IMR-90 (cell line): ENCODE measurements around the gene OR10AD1. TPM values are rescaled to one million over a fixed set of nuclear protein-coding genes. Genes with fewer than 3 reads are reported as not detected.

ENCODE experiments used
- ATAC-seq: fragments of 200-7000 bp; cut with Tn5 transposase; 2 replicates; pipeline ENCODE4 v1.9.1; 2020; ENCODE audit warnings: low read depth, mild to moderate bottlenecking, moderate library complexity
- BruUV-seq: library from RNA; stranded (reverse); fragments of 400-500 nt; replicated peaks from 2 replicates; lab custom pipeline; 2021; lab: Mats Ljungman, UMichigan
- CTCF ChIA-PET: fragments of 300-600 bp; formaldehyde crosslinking; extraction: SDS; loops from one replicate; lab custom pipeline; 2021; ENCODE audit warnings: antibody characterized with exemption; lab: Yijun Ruan, JAX
- POLR2A ChIA-PET: fragments of 300-600 bp; sonication (Branson Sonifier 250); formaldehyde crosslinking; loops from one replicate; lab custom pipeline; 2022; ENCODE audit warnings: antibody characterized with exemption; ENCODE audit not compliant: unreplicated experiment; lab: Charles Lee
- DNase-seq: peaks from one replicate; pipeline ENCODE4 v3.0.0; 2013
- H2AFZ ChIP-seq: replicated peaks from 2 replicates; pipeline ENCODE3; 2013; ENCODE audit warnings: low read length, mild to moderate bottlenecking; ENCODE audit not compliant: poor library complexity
- H2AK5ac ChIP-seq: 2 replicates; pipeline ENCODE4 v1.6.1; 2013; ENCODE audit warnings: low read depth, low read length, inconsistent platforms
- H2AK9ac ChIP-seq: replicated peaks from 2 replicates; pipeline ENCODE3; 2013; ENCODE audit warnings: mild to moderate bottlenecking, low read depth, low read length, moderate library complexity; ENCODE audit not compliant: poor library complexity
- H2BK120ac ChIP-seq: 2 replicates; pipeline ENCODE4 v1.6.1; 2013; ENCODE audit warnings: low read depth, low read length, inconsistent platforms
- H2BK15ac ChIP-seq: 3 replicates; pipeline ENCODE4 v1.6.1; 2013; ENCODE audit warnings: low read depth, low read length, inconsistent platforms
- H2BK20ac ChIP-seq: 2 replicates; pipeline ENCODE4 v1.6.1; 2013; ENCODE audit warnings: low read depth, mild to moderate bottlenecking, inconsistent platforms, low read length, moderate library complexity
- H2BK5ac ChIP-seq: 2 replicates; pipeline ENCODE4 v1.6.1; 2013; ENCODE audit warnings: mild to moderate bottlenecking, low read depth, low read length, inconsistent platforms; ENCODE audit not compliant: poor library complexity, severe bottlenecking
- H3K14ac ChIP-seq: replicated peaks from 2 replicates; pipeline ENCODE4 v1.6.1; 2013; ENCODE audit warnings: low read depth, low read length, inconsistent platforms
- H3K18ac ChIP-seq: 2 replicates; pipeline ENCODE4 v1.6.1; 2013; ENCODE audit warnings: low read depth, low read length, control low read depth
- H3K23ac ChIP-seq: 2 replicates; pipeline ENCODE4 v1.6.1; 2013; ENCODE audit warnings: low read depth, low read length, inconsistent platforms
- H3K27ac ChIP-seq: 2 replicates; pipeline ENCODE4 v1.5.1; 2013; ENCODE audit warnings: mild to moderate bottlenecking, control low read depth, low read length; ENCODE audit not compliant: insufficient read depth
- H3K27me3 ChIP-seq: 2 replicates; pipeline ENCODE4 v1.6.1; 2013; ENCODE audit warnings: low read length; ENCODE audit not compliant: control insufficient read depth, insufficient read depth
- H3K36me3 ChIP-seq: 2 replicates; pipeline ENCODE4 v1.6.1; 2013; ENCODE audit warnings: low read length, mixed read lengths; ENCODE audit not compliant: control insufficient read depth, insufficient read depth
- H3K4ac ChIP-seq: 2 replicates; pipeline ENCODE4 v1.6.1; 2013; ENCODE audit warnings: low read depth, low read length, inconsistent platforms
- H3K4me1 ChIP-seq: 2 replicates; pipeline ENCODE4 v1.6.1; 2013; ENCODE audit warnings: low read length, mixed read lengths; ENCODE audit not compliant: control insufficient read depth, insufficient read depth
- H3K4me2 ChIP-seq: 2 replicates; pipeline ENCODE4 v1.6.1; 2013; ENCODE audit warnings: low read depth, mild to moderate bottlenecking, control low read depth, low read length, moderate library complexity
- H3K4me3 ChIP-seq: 2 replicates; pipeline ENCODE4 v1.5.1; 2013; ENCODE audit warnings: low read depth, mild to moderate bottlenecking, control low read depth, low read length, moderate library complexity; ENCODE audit not compliant: insufficient read depth
- H3K56ac ChIP-seq: 2 replicates; pipeline ENCODE4 v1.6.1; 2013; ENCODE audit warnings: low read length, inconsistent platforms; ENCODE audit not compliant: insufficient read depth; ENCODE audit errors: extremely low read depth
- H3K79me1 ChIP-seq, 2 experiments: 2 replicates each; pipeline ENCODE4 v1.6.1; 2013; ENCODE audit warnings: low read length in 2 of 2, inconsistent platforms in 1 of 2, low read depth in 1 of 2
- H3K9ac ChIP-seq: 2 replicates; pipeline ENCODE4 v1.6.1; 2013; ENCODE audit warnings: low read depth, low read length, control low read depth
- H3K9me1 ChIP-seq: 2 replicates; pipeline ENCODE4 v1.6.1; 2013; ENCODE audit warnings: low read length, inconsistent platforms; ENCODE audit not compliant: insufficient read depth
- H3K9me3 ChIP-seq: 2 replicates; pipeline ENCODE4 v1.6.1; 2013; ENCODE audit warnings: low read length; ENCODE audit not compliant: control insufficient read depth, insufficient read depth
- H4K20me1 ChIP-seq: 2 replicates; pipeline ENCODE4 v1.6.1; 2013; ENCODE audit warnings: low read length, inconsistent platforms; ENCODE audit not compliant: insufficient read depth
- H4K5ac ChIP-seq: 2 replicates; pipeline ENCODE4 v1.6.1; 2013; ENCODE audit warnings: mild to moderate bottlenecking, low read depth, low read length, control low read depth
- H4K8ac ChIP-seq, 2 experiments: 2 replicates each; pipeline ENCODE4 v1.6.1; 2013; ENCODE audit warnings: low read depth in 2 of 2, low read length in 2 of 2, control low read depth in 1 of 2, inconsistent platforms in 1 of 2
- H4K91ac ChIP-seq: 2 replicates; pipeline ENCODE4 v1.6.1; 2013; ENCODE audit warnings: low read depth, low read length, inconsistent platforms; ENCODE audit not compliant: insufficient read depth
- CEBPB ChIP-seq: IDR thresholded peaks from 2 replicates; pipeline ENCODE4 v1.6.1; 2012; ENCODE audit warnings: low read depth, low read length, improper control_type of control experiment
- FOS ChIP-seq: fragments of 150-350 bp; IDR thresholded peaks from 2 replicates; pipeline ENCODE4 v1.6.1; 2016; ENCODE audit warnings: low read depth, low read length
- MAFK ChIP-seq: IDR thresholded peaks from 2 replicates; pipeline ENCODE4 v1.6.1; 2012; ENCODE audit warnings: low read depth, low read length, improper control_type of control experiment
- MAZ ChIP-seq: IDR thresholded peaks from 2 replicates; pipeline ENCODE4 v1.6.1; 2012; ENCODE audit warnings: low read depth, mild to moderate bottlenecking, low read length, improper control_type of control experiment, moderate library complexity, borderline replicate concordance
- MXI1 ChIP-seq: IDR thresholded peaks from 2 replicates; pipeline ENCODE4 v1.6.1; 2012; ENCODE audit warnings: low read depth, mild to moderate bottlenecking, low read length, moderate library complexity, borderline replicate concordance
- NFE2L2 ChIP-seq: fragments of 150-350 bp; IDR thresholded peaks from 2 replicates; pipeline ENCODE4 v1.6.1; 2016; ENCODE audit warnings: low read depth, mild to moderate bottlenecking, low read length
- POLR2A ChIP-seq: IDR thresholded peaks from 2 replicates; pipeline ENCODE4 v1.6.1; 2012; ENCODE audit warnings: mild to moderate bottlenecking, low read depth, low read length
- RAD21 ChIP-seq: IDR thresholded peaks from 2 replicates; pipeline ENCODE4 v1.6.1; 2012; ENCODE audit warnings: low read length, improper control_type of control experiment
- RCOR1 ChIP-seq: IDR thresholded peaks from 2 replicates; pipeline ENCODE4 v1.6.1; 2012; ENCODE audit warnings: mild to moderate bottlenecking, low read length, improper control_type of control experiment; ENCODE audit not compliant: insufficient replicate concordance
- RFX5 ChIP-seq: IDR thresholded peaks from 2 replicates; pipeline ENCODE4 v1.8.0; 2012; ENCODE audit warnings: low read depth, mild to moderate bottlenecking, low read length, moderate library complexity
- SMC3 ChIP-seq: fragments of 150-350 bp; IDR thresholded peaks from 2 replicates; pipeline ENCODE4 v1.6.1; 2016; ENCODE audit warnings: low read depth, mild to moderate bottlenecking, antibody characterized with exemption, low read length, moderate library complexity
- WGBS, 2 experiments: methylation state at CpG; one replicate each; pipeline versions ENCODE4 v1.1.5 to v1.1.7; 2013; ENCODE audit warnings: missing lambda C conversion rate in 2 of 2; ENCODE audit not compliant: insufficient read length in 1 of 2; ENCODE audit errors: extremely low coverage in 2 of 2; 5-methylcytosine and 5-hydroxymethylcytosine counted together
- dilution Hi-C: fragments of 300-500 bp; cut with HindIII; formaldehyde crosslinking; loops from one replicate; pipeline ENCODE4 v1.14.3; 2018; ENCODE audit warnings: low sequenced_read_pairs; ENCODE audit not compliant: unreplicated experiment
- in situ Hi-C: fragments of 300-500 bp; cut with MboI; formaldehyde crosslinking; loops from 3 replicates; pipeline ENCODE4 v1.14.3; 2019; ENCODE audit warnings: low sequenced_read_pairs, inconsistent platforms, mixed read lengths
- intact Hi-C: fragments of 100-400 bp; cut with micrococcal nuclease; formaldehyde crosslinking; loops from 2 replicates; pipeline ENCODE4 v1.10.0; 2022
- polyA plus RNA-seq, 3 experiments: library from polyadenylated mRNA; depleted of rRNA; stranded (reverse); fragments of >200 nt; gene quantifications; 2 replicates each; pipeline ENCODE4 v1.2.3, GENCODE V29; 2012; ENCODE audit warnings: low replicate concordance in 1 of 3
- total RNA-seq: library from RNA; depleted of rRNA; stranded (reverse); fragments of >200 nt; gene quantifications from 2 replicates; pipeline ENCODE4 v1.2.3, GENCODE V29; 2012
- TF ChIP-seq, protein P1 (sequence below): fragments of 150-350 bp; IDR thresholded peaks from 2 replicates; pipeline ENCODE4 v1.6.1; 2016; ENCODE audit warnings: low read depth, mild to moderate bottlenecking, low read length, moderate library complexity, borderline replicate concordance
- TF ChIP-seq, protein P2 (sequence below): conservative IDR thresholded peaks from 2 replicates; pipeline ENCODE4 v1.5.1; 2012; ENCODE audit warnings: mild to moderate bottlenecking, low read depth, low read length, improper control_type of control experiment
- TF ChIP-seq, protein P3 (sequence below): fragments of 150-350 bp; IDR thresholded peaks from 2 replicates; pipeline ENCODE4 v1.6.1; 2017; ENCODE audit warnings: mild to moderate bottlenecking, antibody characterized with exemption, low read length, low read depth

The OR10AD1 gene
- total and polyA plus RNA-seq, 2 of the 4 experiments (the other 2 are of a cell fraction), result not detected

DNA sequence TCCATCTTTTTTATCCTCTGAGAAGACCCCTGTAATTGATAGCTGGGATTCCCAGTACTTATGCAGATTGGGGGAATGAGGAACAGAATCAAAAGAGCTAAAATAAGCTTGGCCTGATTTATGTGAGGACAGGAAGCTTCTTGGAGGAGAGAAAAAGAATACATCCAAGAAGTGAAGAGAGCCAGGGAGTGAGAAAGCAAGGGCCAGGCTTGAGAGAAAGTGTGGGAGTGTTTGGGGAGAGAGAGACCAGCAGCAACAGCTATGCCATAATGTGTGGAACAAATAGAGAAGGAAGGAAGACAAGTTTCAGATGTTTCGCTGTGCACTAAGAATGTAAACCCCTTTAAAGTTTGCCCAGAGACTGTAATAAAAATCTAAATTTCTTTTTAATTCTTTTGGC, 23.6 kb downstream of the OR10AD1 start:
- Histone ChIP-seq H3K4me3 (no peak overlapping the region), H4K20me1 (no peaks in the 10 kb centered on the region), H3K9me1 (no peaks in the 10 kb centered on the region; the same call in 1 of the 2 replicates), H4K5ac (no peak overlapping the region), H3K56ac (no peak overlapping the region), H3K14ac (no peak overlapping the region), H3K4me2 (no peak overlapping the region), H3K79me1 (no peaks in the 10 kb centered on the region), H2AK5ac (no peak overlapping the region), H3K27me3 (peaks cover 50% of the 10 kb centered on the region), H4K91ac (no peak overlapping the region), H3K18ac (no peak overlapping the region), H2AK9ac (no peak overlapping the region), H3K23ac (no peak overlapping the region), H3K4ac (no peak overlapping the region), H2BK120ac (no peak overlapping the region), H3K36me3 (no peaks in the 10 kb centered on the region), H2BK5ac (no peak overlapping the region), H3K4me1 (peaks cover 3% of the 10 kb centered on the region; the same call in 1 of the 2 replicates), H3K27ac (no peak overlapping the region), H3K9me3 (no peaks in the 10 kb centered on the region), H4K8ac (no peak overlapping the region), H3K9ac (no peak overlapping the region), H2BK15ac (no peak overlapping the region), H2AFZ (no peak overlapping the region), H2BK20ac (no peak overlapping the region)
- intact Hi-C loops (no loop called here), in situ Hi-C loops (no loop called here), dilution Hi-C loops (no loop called here)
- no peak for ATAC-seq
- no TSS peak for BruUV-seq
- TF ChIP-seq MAFK (no peak), POLR2A (no peak), FOS (no peak), MAZ (no peak), RCOR1 (no peak), MXI1 (no peak), SMC3 (no peak), RAD21 (no peak), RFX5 (no peak), NFE2L2 (no peak), CEBPB (no peak)
- TF ChIP-seq, protein P1, sequence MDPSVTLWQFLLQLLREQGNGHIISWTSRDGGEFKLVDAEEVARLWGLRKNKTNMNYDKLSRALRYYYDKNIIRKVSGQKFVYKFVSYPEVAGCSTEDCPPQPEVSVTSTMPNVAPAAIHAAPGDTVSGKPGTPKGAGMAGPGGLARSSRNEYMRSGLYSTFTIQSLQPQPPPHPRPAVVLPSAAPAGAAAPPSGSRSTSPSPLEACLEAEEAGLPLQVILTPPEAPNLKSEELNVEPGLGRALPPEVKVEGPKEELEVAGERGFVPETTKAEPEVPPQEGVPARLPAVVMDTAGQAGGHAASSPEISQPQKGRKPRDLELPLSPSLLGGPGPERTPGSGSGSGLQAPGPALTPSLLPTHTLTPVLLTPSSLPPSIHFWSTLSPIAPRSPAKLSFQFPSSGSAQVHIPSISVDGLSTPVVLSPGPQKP, result no peak
- TF ChIP-seq, protein P2, sequence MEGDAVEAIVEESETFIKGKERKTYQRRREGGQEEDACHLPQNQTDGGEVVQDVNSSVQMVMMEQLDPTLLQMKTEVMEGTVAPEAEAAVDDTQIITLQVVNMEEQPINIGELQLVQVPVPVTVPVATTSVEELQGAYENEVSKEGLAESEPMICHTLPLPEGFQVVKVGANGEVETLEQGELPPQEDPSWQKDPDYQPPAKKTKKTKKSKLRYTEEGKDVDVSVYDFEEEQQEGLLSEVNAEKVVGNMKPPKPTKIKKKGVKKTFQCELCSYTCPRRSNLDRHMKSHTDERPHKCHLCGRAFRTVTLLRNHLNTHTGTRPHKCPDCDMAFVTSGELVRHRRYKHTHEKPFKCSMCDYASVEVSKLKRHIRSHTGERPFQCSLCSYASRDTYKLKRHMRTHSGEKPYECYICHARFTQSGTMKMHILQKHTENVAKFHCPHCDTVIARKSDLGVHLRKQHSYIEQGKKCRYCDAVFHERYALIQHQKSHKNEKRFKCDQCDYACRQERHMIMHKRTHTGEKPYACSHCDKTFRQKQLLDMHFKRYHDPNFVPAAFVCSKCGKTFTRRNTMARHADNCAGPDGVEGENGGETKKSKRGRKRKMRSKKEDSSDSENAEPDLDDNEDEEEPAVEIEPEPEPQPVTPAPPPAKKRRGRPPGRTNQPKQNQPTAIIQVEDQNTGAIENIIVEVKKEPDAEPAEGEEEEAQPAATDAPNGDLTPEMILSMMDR, result no peak
- TF ChIP-seq, protein P3, sequence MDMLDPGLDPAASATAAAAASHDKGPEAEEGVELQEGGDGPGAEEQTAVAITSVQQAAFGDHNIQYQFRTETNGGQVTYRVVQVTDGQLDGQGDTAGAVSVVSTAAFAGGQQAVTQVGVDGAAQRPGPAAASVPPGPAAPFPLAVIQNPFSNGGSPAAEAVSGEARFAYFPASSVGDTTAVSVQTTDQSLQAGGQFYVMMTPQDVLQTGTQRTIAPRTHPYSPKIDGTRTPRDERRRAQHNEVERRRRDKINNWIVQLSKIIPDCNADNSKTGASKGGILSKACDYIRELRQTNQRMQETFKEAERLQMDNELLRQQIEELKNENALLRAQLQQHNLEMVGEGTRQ, result no peak
- ChIA-PET CTCF (no interaction called here), POLR2A (no interaction called here)
- DNase-seq, result no peak
- WGBS, 2 experiments, result no CpG with 5 or more reads among the region's 1 CpG
